ENCODE data around the gene ID4. TPM values are rescaled to one million over a fixed set of nuclear protein-coding genes. Genes with fewer than 3 reads are reported as not detected.

The ID4 gene
- total and polyA plus RNA-seq, 2 of the 8 experiments (the other 6 are each of a cell fraction or from before 2014, with no cell fraction given) = 2.0 to 8.3 TPM

GRCh38 chr6:19891451-19891850 lies 54.3 kb downstream of the ID4 start:
- no peaks in the 10 kb centered on the region for H4K20me1 ChIP-seq (replicated peaks in 1 of 2; ENCODE audit: control insufficient read depth in 1 of 2, insufficient read depth in 2 of 2, low read length in 2 of 2)
- no peak overlapping the region for H4K91ac ChIP-seq (replicated peaks; ENCODE audit: insufficient read length, low read length)
- H2AK5ac ChIP-seq (ENCODE audit: low read depth, low read length) = no peak overlapping the region
- H2BK120ac ChIP-seq (replicated peaks; ENCODE audit: low read depth, low read length) = no peak overlapping the region
- ChIA-PET POLR2A (ENCODE audit: partially characterized antibody) (no interaction called here), CTCF (ENCODE audit: partially characterized antibody) (no interaction called here)
- peaks cover 0 to 4% of the 10 kb centered on the region in 2 experiments; a peak in 1 of 4 replicates for H3K9me3 ChIP-seq (ENCODE audit: insufficient read depth in 2 of 2, low read depth in 1 of 2, low read length in 1 of 2)
- no peaks in the 10 kb centered on the region for H3K36me3 ChIP-seq (ENCODE audit: control insufficient read depth in 2 of 4, insufficient read depth in 4 of 4, low read length in 3 of 4)
- H3K56ac ChIP-seq (replicated peaks; ENCODE audit: insufficient read length, low read depth, low read length) = no peak overlapping the region
- H3K4ac ChIP-seq (replicated peaks; ENCODE audit: insufficient read length, low read depth, low read length) = no peak overlapping the region
- no peak overlapping the region for H4K8ac ChIP-seq (ENCODE audit: extremely low read depth, insufficient read depth, low read length)
- H3K14ac ChIP-seq (ENCODE audit: insufficient read length) = no peak overlapping the region
- H3K18ac ChIP-seq (ENCODE audit: extremely low read depth, low read length) = no peak overlapping the region
- TF ChIP-seq JUND (IDR thresholded peaks at IDR 0.05; ENCODE audit: low read length) (no peak), YY1 (IDR thresholded peaks at IDR 0.05; ENCODE audit: low read depth, low read length) (no peak), ZNF274 (IDR thresholded peaks at IDR 0.05; ENCODE audit: borderline replicate concordance, extremely low read depth, low read length) (no peak)
- TF ChIP-seq, protein P1, sequence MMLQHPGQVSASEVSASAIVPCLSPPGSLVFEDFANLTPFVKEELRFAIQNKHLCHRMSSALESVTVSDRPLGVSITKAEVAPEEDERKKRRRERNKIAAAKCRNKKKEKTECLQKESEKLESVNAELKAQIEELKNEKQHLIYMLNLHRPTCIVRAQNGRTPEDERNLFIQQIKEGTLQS (IDR thresholded peaks at IDR 0.05; ENCODE audit: insufficient read depth, low read depth, low read length) = no peak
- no peak overlapping the region for H2AFZ ChIP-seq (ENCODE audit: low read length)
- no peak overlapping the region for H2BK5ac ChIP-seq (ENCODE audit: low read depth, low read length)
- no peak overlapping the region for H3K9ac ChIP-seq (replicated peaks in 1 of 4; ENCODE audit: extremely low read depth in 1 of 4, low read depth in 3 of 4, low read length in 3 of 4)
- H3K4me1 ChIP-seq (replicated peaks in 1 of 4; ENCODE audit: control insufficient read depth in 3 of 4, insufficient read depth in 4 of 4, low read length in 3 of 4) = no peaks in the 10 kb centered on the region
- H2BK20ac ChIP-seq (ENCODE audit: low read length) = no peak overlapping the region
- H3K27ac ChIP-seq (ENCODE audit: low read depth, low read length) = no peak overlapping the region
- H3K23ac ChIP-seq (ENCODE audit: insufficient read length) = no peak overlapping the region
- H3K23me2 ChIP-seq (ENCODE audit: low read depth, low read length) = no peaks in the 10 kb centered on the region; the same call in 1 of the 2 replicates
- H2BK12ac ChIP-seq (ENCODE audit: low read depth, low read length) = no peak overlapping the region
- H4K5ac ChIP-seq (ENCODE audit: insufficient read length, low read depth, low read length) = no peak overlapping the region
- FAIRE-seq = no peak
- no peak overlapping the region for H3K4me2 ChIP-seq (ENCODE audit: insufficient read depth in 1 of 2, low read depth in 2 of 2, low read length in 2 of 2)
- no peaks in the 10 kb centered on the region; the same call in 1 of the 2 replicates for H3K79me1 ChIP-seq (ENCODE audit: low read depth, low read length)
- H2BK15ac ChIP-seq (ENCODE audit: low read length) = no peak overlapping the region
- no peaks in the 10 kb centered on the region for H3K79me2 ChIP-seq (ENCODE audit: control insufficient read depth in 1 of 2, insufficient read depth in 2 of 2, low read length in 2 of 2)
- H3K4me3 ChIP-seq (ENCODE audit: extremely low read depth in 1 of 4, insufficient read depth in 2 of 4, low read depth in 3 of 4, low read length in 4 of 4) = no peak overlapping the region
- DNase-seq (ENCODE audit: low read depth in 1 of 2, low spot score in 2 of 2) = no peak
- no peaks in the 10 kb centered on the region for H3K27me3 ChIP-seq (replicated peaks in 1 of 4; ENCODE audit: control insufficient read depth in 3 of 4, extremely low read depth in 1 of 4, insufficient read depth in 3 of 4, low read length in 3 of 4)
- WGBS, 2 experiments (ENCODE audit: extremely low coverage in 1 of 2, insufficient coverage in 1 of 2, insufficient read length in 1 of 2, insufficient replicate concordance in 2 of 2, low coverage in 1 of 2, low lambda C conversion rate in 2 of 2, missing lambda C conversion rate in 1 of 2) = 89% methylated on average over 5 of the region's 5 CpGs; no CpG with 5 or more reads in 1 of the 2 experiments

All from H1 (cell line).